HCEC 1CT (cell line): ENCODE data around the gene HLTF.
"Not testable (repeated sequence)": the region's sequence is repeated elsewhere in the genome, so short reads cannot be mapped to it uniquely, and the experiment has no call there.

ENCODE experiments used
- DNase-seq: peaks from one replicate; pipeline ENCODE4 v3.0.0-alpha.2; 2017

The HLTF gene

GRCh38 chr3:149086232-149086988, at the start of gene HLTF:
Gene HLTF (minus strand): TSS chr3:149086533. CDS start chr3:149086336, 197 bp downstream.
- peak; percentile 92 for DNase-seq

GRCh38 chr3:149134575-149134974, 48.2 kb upstream of the HLTF start:
- no peak for DNase-seq

GRCh38 chr3:149131589-149131988, 45.3 kb upstream of the HLTF start:
- no peak for DNase-seq

- peak; percentile 92 for DNase-seq
Measured at GRCh38 chr3:149129326-149130205, 43.2 kb upstream of the HLTF start, which contains the start of gene HPS3. Gene HPS3 (plus strand): TSS chr3:149129638. CDS start chr3:149129724, 86 bp downstream.

GRCh38 chr3:149128821-149129220, 42.5 kb upstream of the HLTF start:
- DNase-seq: no peak

- peak; percentile 19 for DNase-seq
Measured at GRCh38 chr3:149122721-149123578, 36.6 kb upstream of the HLTF start.

GRCh38 chr3:149120051-149120972, 34.0 kb upstream of the HLTF start:
- DNase-seq: peak; percentile 67

- DNase-seq: no peak
Measured at GRCh38 chr3:149119466-149119865, 33.1 kb upstream of the HLTF start.

GRCh38 chr3:149118724-149119123, 32.4 kb upstream of the HLTF start:
- no peak for DNase-seq

- no peak for DNase-seq
Measured at GRCh38 chr3:149115114-149115513, 28.8 kb upstream of the HLTF start.

GRCh38 chr3:149114458-149114857, 28.1 kb upstream of the HLTF start:
- DNase-seq: no peak

- DNase-seq: no peak
Measured at GRCh38 chr3:149104484-149104883, 18.2 kb upstream of the HLTF start.

GRCh38 chr3:149101641-149102040, 15.3 kb upstream of the HLTF start:
- DNase-seq: no peak

- no peak for DNase-seq
Measured at GRCh38 chr3:149101154-149101553, 14.8 kb upstream of the HLTF start.

- DNase-seq: not testable (repeated sequence)
Measured at GRCh38 chr3:149097987-149098386, 11.7 kb upstream of the HLTF start.

GRCh38 chr3:149095487-149095886, 9.2 kb upstream of the HLTF start:
- no peak for DNase-seq

GRCh38 chr3:149091983-149092382, 5.7 kb upstream of the HLTF start:
- DNase-seq: no peak

GRCh38 chr3:149090907-149091306, 4.6 kb upstream of the HLTF start:
- no peak for DNase-seq

- DNase-seq: no peak
Measured at GRCh38 chr3:149090461-149090860, 4.1 kb upstream of the HLTF start.

GRCh38 chr3:149089395-149089794, 3.1 kb upstream of the HLTF start:
- DNase-seq: no peak

- no peak for DNase-seq
Measured at GRCh38 chr3:149087208-149087607, 875 bp upstream of the HLTF start.

GRCh38 chr3:149085828-149086231, 503 bp downstream of the HLTF start:
- peak; percentile 20 for DNase-seq
